Fibroblast of mammary gland (primary cell): ENCODE data around the gene TTC21A.

ENCODE experiments used
- DNase-seq: peaks from one replicate; pipeline ENCODE4 v3.0.0-alpha.2; 2010; ENCODE audit warnings: low read depth
- H3K4me3 ChIP-seq: 2 replicates; pipeline ENCODE4 v1.5.1; 2011; ENCODE audit warnings: low read depth, mild to moderate bottlenecking, low read length, moderate library complexity; ENCODE audit not compliant: control insufficient read depth
- TF ChIP-seq, protein P1 (sequence below): conservative IDR thresholded peaks from 2 replicates; pipeline ENCODE4 v1.5.1; 2011; ENCODE audit warnings: low read depth, low read length, inconsistent platforms; ENCODE audit not compliant: control insufficient read depth, insufficient read depth

Gene TTC21A

DNA sequence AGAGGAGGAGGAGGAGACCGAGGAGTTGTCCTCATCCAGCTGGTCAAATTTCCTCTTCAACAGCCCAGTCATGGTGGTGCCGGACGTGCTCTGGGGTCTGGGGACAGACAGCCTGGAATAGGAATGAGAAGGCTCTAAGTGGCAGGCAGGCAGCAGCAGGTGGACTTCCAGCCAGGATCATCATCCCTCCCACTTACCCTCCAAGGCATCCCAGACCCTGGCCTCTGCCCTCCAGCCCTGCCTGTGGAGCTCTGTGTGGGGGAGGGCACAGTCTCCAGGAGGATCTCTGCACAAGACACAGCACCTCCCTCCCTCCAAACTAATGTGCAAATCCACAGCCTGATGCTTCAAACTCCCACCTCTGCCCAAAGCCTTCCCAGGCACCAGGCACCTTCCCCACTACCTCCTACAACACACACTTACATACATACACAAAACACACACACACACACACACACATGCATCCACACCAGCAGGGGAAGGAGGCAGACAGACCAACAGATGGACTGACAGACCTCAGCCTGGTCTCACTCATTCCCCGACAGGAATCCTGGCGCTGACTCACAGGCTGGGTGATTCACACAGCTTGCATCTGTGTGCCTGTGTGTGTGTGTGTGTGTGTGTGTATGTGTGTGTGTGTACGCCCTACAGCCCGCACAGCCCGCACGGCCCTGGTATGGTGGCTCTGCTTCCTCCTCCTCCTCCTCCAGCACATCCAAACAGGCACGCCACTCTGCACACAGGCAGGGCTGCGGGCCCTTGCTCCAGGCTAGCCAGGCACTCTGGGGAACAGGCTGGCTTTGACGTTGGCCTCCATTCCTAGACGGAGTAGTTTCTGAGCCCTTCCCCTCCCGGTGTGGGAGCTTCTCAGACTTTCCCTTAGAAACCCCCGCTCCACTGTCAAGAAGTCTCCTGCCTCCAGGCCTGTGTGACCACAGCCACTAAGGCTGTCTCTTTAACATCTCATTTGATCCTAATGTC is 39.4 kb downstream of the TTC21A start:
- TF ChIP-seq, protein P1, sequence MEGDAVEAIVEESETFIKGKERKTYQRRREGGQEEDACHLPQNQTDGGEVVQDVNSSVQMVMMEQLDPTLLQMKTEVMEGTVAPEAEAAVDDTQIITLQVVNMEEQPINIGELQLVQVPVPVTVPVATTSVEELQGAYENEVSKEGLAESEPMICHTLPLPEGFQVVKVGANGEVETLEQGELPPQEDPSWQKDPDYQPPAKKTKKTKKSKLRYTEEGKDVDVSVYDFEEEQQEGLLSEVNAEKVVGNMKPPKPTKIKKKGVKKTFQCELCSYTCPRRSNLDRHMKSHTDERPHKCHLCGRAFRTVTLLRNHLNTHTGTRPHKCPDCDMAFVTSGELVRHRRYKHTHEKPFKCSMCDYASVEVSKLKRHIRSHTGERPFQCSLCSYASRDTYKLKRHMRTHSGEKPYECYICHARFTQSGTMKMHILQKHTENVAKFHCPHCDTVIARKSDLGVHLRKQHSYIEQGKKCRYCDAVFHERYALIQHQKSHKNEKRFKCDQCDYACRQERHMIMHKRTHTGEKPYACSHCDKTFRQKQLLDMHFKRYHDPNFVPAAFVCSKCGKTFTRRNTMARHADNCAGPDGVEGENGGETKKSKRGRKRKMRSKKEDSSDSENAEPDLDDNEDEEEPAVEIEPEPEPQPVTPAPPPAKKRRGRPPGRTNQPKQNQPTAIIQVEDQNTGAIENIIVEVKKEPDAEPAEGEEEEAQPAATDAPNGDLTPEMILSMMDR = no peak
- DNase-seq = peak; percentile 98
- no peak overlapping the region for H3K4me3 ChIP-seq

DNA sequence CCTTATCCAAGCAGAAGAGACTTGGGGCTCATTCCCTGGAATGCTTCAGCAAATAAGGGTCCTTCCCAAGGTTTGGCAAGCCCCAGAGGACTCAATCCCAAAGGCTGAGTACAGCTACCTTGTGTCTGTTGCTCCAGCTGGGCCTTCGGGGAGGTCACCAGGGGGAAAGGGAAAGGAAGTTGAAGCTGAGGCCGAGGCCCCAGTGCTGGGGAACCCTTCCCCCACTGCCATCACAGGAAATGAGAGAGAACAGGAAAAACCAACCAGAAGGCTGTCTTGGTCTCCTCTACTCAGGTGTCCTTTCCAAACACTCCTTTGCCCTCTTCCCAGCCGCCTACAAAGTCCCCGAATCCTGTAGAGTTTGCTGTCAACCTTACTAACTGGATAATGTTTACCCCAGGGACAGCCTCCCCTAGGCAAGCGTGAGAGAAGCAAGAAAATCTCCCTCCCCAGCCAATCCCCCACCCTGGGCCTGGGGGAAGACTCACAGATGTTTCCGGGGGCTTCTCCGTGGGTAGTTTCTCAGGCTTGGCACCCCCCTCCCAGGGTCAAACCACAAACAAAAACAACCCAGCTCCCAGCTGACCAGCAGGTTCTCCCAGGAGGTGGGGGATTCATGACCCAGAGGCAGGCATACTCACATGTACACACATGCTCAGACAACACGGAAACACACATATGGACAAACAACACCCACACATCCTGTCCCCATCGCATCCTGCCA is 40.4 kb downstream of the TTC21A start:
- peak; percentile 51 for DNase-seq
- no peak overlapping the region for H3K4me3 ChIP-seq
- TF ChIP-seq, protein P1 = no peak

DNA sequence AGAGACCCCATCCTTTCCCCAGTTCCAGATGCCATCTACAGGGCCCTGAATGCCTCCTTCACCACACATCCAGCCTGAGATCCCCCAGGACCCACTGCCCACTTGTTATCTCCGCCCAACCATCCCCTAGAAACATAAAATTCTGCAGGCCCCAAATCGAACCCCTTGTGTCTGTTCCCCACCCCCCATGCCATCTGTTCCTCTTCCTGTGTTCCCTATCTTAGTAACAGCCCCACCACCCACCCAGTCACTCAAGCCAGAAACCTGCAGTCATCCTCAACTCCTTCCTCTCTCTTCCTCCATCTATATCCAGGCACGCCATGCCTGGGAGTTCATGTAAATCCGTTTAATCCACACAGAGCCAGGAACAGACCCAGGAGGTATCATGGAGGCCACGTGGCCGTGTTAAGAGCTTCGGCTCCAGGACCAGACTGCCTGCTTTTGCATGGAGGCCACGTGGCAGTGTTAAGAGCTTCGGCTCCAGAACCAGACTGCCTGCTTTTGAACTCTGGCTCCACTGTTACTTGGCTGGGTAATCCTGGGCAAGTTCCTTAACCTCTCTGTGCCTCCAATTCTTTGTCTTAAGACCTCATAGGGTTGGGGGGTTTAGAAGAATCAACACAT is 41.1 kb downstream of the TTC21A start:
- TF ChIP-seq, protein P1 = no peak
- DNase-seq = no peak
- no peak overlapping the region for H3K4me3 ChIP-seq

- no peak overlapping the region for H3K4me3 ChIP-seq
Observed at GRCh38 chr3:39149059-39149455, 41.6 kb downstream of the TTC21A start.

GRCh38 chr3:39149498-39150147 is 42.1 kb downstream of the TTC21A start:
- DNase-seq = no peak
- H3K4me3 ChIP-seq = no peak overlapping the region
- TF ChIP-seq, protein P1 = no peak

More at GRCh38 chr3:39149059-39149455, 41.6 kb downstream of the TTC21A start:
- no peak for DNase-seq
- TF ChIP-seq, protein P1 = no peak
